ENCODE measurements around the gene CPSF3.

GRCh38 chr2:9480157-9480556 is 56.7 kb downstream of the CPSF3 start:
- TF ChIP-seq EZH2 (IDR thresholded peaks at IDR 0.05; ENCODE audit: insufficient read depth, low read length), result no peak
- TF ChIP-seq CTCF (IDR thresholded peaks at IDR 0.05; ENCODE audit: insufficient read depth, low read depth, low read length), result no peak

Measured in astrocyte (in vitro differentiated cells and primary cell).